Measurements from ENCODE around the gene CDR2.
A peak's percentile ranks its signal among the peaks of the same experiment; 100 is the strongest.

Gene CDR2

GRCh38 chr16:22330326-22330725 lies 44.1 kb downstream of the CDR2 start:
- DNase-seq (ENCODE audit: extremely low spot score): no peak
- no peak for TF ChIP-seq FOXA1 (IDR thresholded peaks at IDR 0.05)
- no peak for TF ChIP-seq HDGF (IDR thresholded peaks at IDR 0.05; ENCODE audit: borderline replicate concordance)
- no peak for TF ChIP-seq TARDBP (IDR thresholded peaks at IDR 0.05)
- no peak for TF ChIP-seq CTBP1 (IDR thresholded peaks at IDR 0.05; ENCODE audit: borderline replicate concordance)
- TF ChIP-seq LEF1 (IDR thresholded peaks at IDR 0.05; ENCODE audit: borderline replicate concordance): no peak
- TF ChIP-seq ARNT (IDR thresholded peaks at IDR 0.05): no peak
- no peak for TF ChIP-seq L3MBTL2 (conservative IDR thresholded peaks at IDR 0.05)
- TF ChIP-seq, protein P1, sequence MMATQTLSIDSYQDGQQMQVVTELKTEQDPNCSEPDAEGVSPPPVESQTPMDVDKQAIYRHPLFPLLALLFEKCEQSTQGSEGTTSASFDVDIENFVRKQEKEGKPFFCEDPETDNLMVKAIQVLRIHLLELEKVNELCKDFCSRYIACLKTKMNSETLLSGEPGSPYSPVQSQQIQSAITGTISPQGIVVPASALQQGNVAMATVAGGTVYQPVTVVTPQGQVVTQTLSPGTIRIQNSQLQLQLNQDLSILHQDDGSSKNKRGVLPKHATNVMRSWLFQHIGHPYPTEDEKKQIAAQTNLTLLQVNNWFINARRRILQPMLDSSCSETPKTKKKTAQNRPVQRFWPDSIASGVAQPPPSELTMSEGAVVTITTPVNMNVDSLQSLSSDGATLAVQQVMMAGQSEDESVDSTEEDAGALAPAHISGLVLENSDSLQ (IDR thresholded peaks at IDR 0.05): no peak
- no peak for TF ChIP-seq FOXK2 (IDR thresholded peaks at IDR 0.05)
- TF ChIP-seq SUZ12 (IDR thresholded peaks at IDR 0.05): no peak
- TF ChIP-seq FOXM1 (IDR thresholded peaks at IDR 0.05; ENCODE audit: borderline replicate concordance): no peak
- no peak for TF ChIP-seq ZNF384 (IDR thresholded peaks at IDR 0.05)
- ChIA-PET POLR2A (no interaction called here), CTCF (interaction anchor here (0.6 to 1.3 kb wide), 2 partner anchors 9 to 1345 kb away, joined by 4 to 6 read pairs; no protein-coding TSS in a partner anchor)

DNA sequence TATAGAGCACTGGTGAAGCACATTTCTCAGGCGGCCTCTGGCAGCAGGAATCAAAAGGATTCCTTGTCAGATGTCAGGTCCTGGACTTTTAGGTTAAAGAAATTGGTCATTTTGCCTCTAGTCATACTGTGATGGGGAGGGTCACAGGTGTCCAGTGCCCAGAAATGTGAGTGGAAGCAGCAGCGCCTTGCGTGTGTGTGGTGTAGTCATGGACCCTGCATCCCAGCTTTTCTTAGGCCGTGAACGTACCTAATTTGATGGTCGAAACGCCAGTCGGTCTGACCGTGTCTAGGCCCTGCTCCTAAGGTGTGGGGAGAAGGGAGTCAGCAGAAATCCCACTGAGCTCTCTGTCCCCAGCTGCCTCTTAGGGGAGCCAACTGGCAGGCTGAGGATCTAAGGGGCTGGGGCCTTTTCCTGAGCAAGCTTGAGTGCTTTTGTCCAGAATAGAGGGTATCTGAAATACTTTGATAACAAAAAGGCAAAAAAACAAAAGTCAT lies 45.2 kb downstream of the CDR2 start:
- no peak for DNase-seq (ENCODE audit: extremely low spot score)
- ChIA-PET CTCF (no interaction called here), POLR2A (no interaction called here)
- TF ChIP-seq FOXM1 (IDR thresholded peaks at IDR 0.05; ENCODE audit: borderline replicate concordance) (no peak), TARDBP (IDR thresholded peaks at IDR 0.05) (no peak), FOXK2 (IDR thresholded peaks at IDR 0.05) (no peak), L3MBTL2 (conservative IDR thresholded peaks at IDR 0.05) (no peak), FOXA1 (IDR thresholded peaks at IDR 0.05) (no peak), ZNF384 (IDR thresholded peaks at IDR 0.05) (no peak), NFRKB (IDR thresholded peaks at IDR 0.05) (no peak), BHLHE40 (IDR thresholded peaks at IDR 0.05; ENCODE audit: borderline replicate concordance) (no peak), LEF1 (IDR thresholded peaks at IDR 0.05; ENCODE audit: borderline replicate concordance) (no peak), HDGF (IDR thresholded peaks at IDR 0.05; ENCODE audit: borderline replicate concordance) (no peak), SUZ12 (IDR thresholded peaks at IDR 0.05) (no peak), CTBP1 (IDR thresholded peaks at IDR 0.05; ENCODE audit: borderline replicate concordance) (no peak), ELF4 (IDR thresholded peaks at IDR 0.05) (no peak), SP1 (IDR thresholded peaks at IDR 0.05) (no peak), ARNT (IDR thresholded peaks at IDR 0.05) (no peak)
- TF ChIP-seq, protein P1 (IDR thresholded peaks at IDR 0.05): no peak

- no peak for DNase-seq (ENCODE audit: extremely low spot score)
- POLR2A ChIA-PET: no interaction called here
- CTCF ChIA-PET: no interaction called here
- TF ChIP-seq ZNF384 (IDR thresholded peaks at IDR 0.05): no peak
- TF ChIP-seq HDGF (IDR thresholded peaks at IDR 0.05; ENCODE audit: borderline replicate concordance): no peak
- TF ChIP-seq CTBP1 (IDR thresholded peaks at IDR 0.05; ENCODE audit: borderline replicate concordance): no peak
- no peak for TF ChIP-seq SP1 (IDR thresholded peaks at IDR 0.05)
- TF ChIP-seq TARDBP (IDR thresholded peaks at IDR 0.05): no peak
- no peak for TF ChIP-seq ELF4 (IDR thresholded peaks at IDR 0.05)
- no peak for TF ChIP-seq SUZ12 (IDR thresholded peaks at IDR 0.05)
- no peak for TF ChIP-seq FOXK2 (IDR thresholded peaks at IDR 0.05)
- TF ChIP-seq, protein P1 (IDR thresholded peaks at IDR 0.05): no peak
- TF ChIP-seq LEF1 (IDR thresholded peaks at IDR 0.05; ENCODE audit: borderline replicate concordance): no peak
- no peak for TF ChIP-seq FOXM1 (IDR thresholded peaks at IDR 0.05; ENCODE audit: borderline replicate concordance)
- no peak for TF ChIP-seq ARNT (IDR thresholded peaks at IDR 0.05)
Observed at GRCh38 chr16:22328081-22328725, 46.2 kb downstream of the CDR2 start.

- DNase-seq (ENCODE audit: extremely low spot score): peak; percentile 3
- TF ChIP-seq HDGF (IDR thresholded peaks at IDR 0.05; ENCODE audit: borderline replicate concordance): no peak
- TF ChIP-seq ARNT (IDR thresholded peaks at IDR 0.05): no peak
- TF ChIP-seq ELF4 (IDR thresholded peaks at IDR 0.05): no peak
- no peak for TF ChIP-seq TARDBP (IDR thresholded peaks at IDR 0.05)
- no peak for TF ChIP-seq LEF1 (IDR thresholded peaks at IDR 0.05; ENCODE audit: borderline replicate concordance)
- ChIA-PET POLR2A (no interaction called here), CTCF (no interaction called here)
Observed at GRCh38 chr16:22327446-22327775, 47.0 kb downstream of the CDR2 start.

DNA sequence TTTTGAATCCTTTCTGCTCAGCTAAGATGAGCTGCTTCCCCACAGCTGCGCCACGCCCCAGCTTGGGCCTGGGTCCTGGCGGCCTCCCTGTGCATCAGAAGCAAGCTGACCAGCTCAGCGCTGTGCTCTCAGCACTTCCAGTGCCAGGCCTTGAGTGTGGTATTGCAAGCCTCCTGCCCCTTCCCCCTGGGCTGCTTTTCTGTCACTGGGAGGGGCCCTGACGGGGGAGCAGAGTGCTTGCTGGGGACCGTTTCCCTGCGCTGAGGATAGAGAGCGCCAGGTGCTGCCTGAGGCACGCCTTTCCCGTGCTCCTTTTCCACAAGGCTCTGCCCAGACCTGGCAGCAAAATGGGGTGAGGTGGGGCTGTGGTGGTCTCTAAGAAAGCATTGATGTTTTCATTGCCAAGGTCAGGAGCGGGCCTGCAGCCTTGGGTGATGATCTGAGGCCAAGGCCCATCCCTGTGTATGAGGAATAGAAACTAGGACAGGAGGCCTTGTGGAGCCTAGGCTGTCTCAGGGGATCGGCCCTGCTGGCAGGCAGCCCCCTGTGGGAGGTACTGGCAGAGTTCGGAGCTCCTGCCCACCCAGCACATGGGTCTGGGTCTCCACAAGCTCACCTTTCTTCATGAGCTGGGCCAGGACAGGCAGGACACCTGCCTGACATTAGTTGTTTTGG lies 47.5 kb downstream of the CDR2 start:
- ChIA-PET CTCF (no interaction called here), POLR2A (no interaction called here)
- TF ChIP-seq FOXA1 (IDR thresholded peaks at IDR 0.05) (no peak), TARDBP (IDR thresholded peaks at IDR 0.05) (no peak), CTBP1 (IDR thresholded peaks at IDR 0.05; ENCODE audit: borderline replicate concordance) (no peak), FOXK2 (IDR thresholded peaks at IDR 0.05) (no peak), NFRKB (IDR thresholded peaks at IDR 0.05) (no peak), SP1 (IDR thresholded peaks at IDR 0.05) (no peak), ARNT (IDR thresholded peaks at IDR 0.05) (no peak), BHLHE40 (IDR thresholded peaks at IDR 0.05; ENCODE audit: borderline replicate concordance) (no peak), FOXM1 (IDR thresholded peaks at IDR 0.05; ENCODE audit: borderline replicate concordance) (no peak), ELF4 (IDR thresholded peaks at IDR 0.05) (no peak), ZNF384 (IDR thresholded peaks at IDR 0.05) (no peak)
- TF ChIP-seq, protein P1 (IDR thresholded peaks at IDR 0.05): no peak
- DNase-seq (ENCODE audit: extremely low spot score): no peak
